Measurements from ENCODE around the gene MEX3D.
"Not testable (repeated sequence)": the region's sequence is repeated elsewhere in the genome, so short reads cannot be mapped to it uniquely, and the experiment has no call there.

MEX3D gene

DNA sequence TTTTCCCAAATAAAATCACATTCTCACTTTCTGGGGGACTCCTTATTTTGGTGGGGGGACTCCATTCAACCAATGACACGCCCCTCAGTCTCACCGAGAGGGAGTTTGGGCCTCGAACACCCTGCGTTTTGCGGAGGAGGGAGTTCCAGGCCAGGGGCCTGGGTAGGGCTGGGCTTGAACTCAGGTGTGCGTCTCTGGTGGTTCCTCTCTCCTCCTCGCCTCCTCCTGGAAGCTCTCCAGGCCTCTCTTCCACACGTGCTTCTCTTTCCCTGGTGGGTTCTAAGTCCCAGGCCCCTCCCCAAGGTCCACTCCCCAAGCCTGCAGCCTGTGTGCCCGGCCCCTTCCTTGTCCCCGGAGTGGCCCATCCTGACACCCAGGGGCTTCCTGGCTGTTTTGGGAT lies 14.7 kb downstream of the MEX3D start:
- ChIA-PET CTCF (no interaction called here), POLR2A (interaction anchor here (1.1 kb wide), 1 partner anchor 34 kb away, joined by 3 read pairs; no protein-coding TSS in a partner anchor)
- TF ChIP-seq L3MBTL2 (conservative IDR thresholded peaks at IDR 0.05) (no peak), TARDBP (IDR thresholded peaks at IDR 0.05) (no peak)
- no peak for DNase-seq (ENCODE audit: extremely low spot score)

DNA sequence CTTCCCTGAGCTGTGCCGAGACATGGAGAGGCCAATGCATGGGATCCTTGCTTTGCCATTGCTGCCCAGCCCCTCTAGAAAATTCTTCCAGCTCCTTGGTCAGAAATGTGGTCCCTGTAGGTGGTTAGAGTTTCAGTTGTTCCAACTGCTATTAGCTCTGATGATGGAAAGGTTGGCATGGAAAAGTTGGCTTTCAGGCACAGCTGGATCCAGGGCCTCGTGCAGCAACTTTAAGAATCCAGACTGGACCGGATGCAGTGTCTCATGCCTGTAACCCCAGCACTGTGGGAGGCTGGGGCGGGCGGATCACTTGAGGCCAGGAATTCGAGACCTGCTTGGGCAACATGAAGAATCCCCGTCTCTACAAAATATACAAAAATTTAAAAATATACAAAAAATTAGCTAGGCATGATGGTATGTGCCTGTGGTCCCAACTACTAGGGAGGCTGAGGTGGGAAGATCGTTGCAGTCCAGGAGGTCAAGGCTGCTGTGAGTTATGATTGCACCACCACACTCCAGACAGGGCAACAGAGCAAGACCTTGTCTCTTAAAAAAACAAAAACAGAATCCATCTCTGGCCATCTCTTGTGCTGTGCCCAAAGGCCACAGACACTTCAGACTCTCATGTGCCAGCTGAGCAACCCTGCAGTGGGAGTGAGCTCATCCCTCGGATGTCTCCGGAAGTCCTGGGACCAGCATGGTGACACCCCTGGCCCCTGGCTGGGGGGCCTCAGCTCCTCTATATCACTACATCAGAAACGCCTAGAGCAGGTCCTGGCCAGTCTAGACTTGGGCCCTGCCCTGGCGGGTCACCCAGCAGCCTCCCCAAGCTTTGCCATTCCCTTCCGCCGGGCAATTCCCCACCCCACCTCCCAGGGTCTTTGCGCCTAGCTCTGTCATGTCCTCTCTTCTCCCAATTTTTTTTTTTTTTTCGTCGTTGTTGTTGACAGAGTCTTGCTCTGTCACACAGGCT lies 16.8 kb downstream of the MEX3D start:
- TF ChIP-seq ARNT (IDR thresholded peaks at IDR 0.05): no peak
- no peak for TF ChIP-seq HDGF (IDR thresholded peaks at IDR 0.05; ENCODE audit: borderline replicate concordance)
- DNase-seq (ENCODE audit: extremely low spot score): no peak
- ChIA-PET POLR2A (interaction anchor here (1.0 kb wide), 1 partner anchor 42 kb away, joined by 4 read pairs; no protein-coding TSS in a partner anchor), CTCF (interaction anchor here (0.6 kb wide), 1 partner anchor 216 kb away, joined by 4 read pairs; no protein-coding TSS in a partner anchor)

DNA sequence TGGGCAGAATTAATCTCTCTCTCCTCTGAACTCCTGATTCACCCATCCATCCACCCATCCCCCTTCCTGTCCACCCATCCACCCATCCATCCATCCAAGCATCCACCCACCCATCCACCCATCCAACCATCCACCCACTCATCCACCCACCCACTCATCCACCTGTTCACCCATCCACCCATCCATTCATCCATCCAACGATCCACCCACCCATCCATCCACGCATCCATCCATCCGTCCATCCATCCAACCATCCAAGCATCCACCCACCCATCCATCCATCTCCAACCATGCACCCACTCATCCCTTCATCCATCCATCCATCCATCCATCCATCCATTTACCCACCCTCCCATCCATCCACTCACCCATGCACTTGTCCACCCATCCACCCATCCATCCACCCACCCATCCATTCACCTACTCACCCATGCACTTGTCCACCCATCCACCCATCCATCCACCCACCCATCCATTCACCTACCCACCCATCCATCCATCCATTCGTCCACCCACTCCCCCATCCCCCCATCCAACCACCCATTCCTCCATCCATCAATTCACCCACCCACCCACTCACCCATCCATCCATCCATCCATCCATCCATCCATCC lies 18.7 kb downstream of the MEX3D start:
- CTCF ChIA-PET: no interaction called here
- POLR2A ChIA-PET: no interaction called here
- DNase-seq (ENCODE audit: extremely low spot score): no peak
- 0 out of 2 replicates have a peak, but pooled peaks have one; percentile 14 for TF ChIP-seq TARDBP (IDR thresholded peaks at IDR 0.05)
- no peak for TF ChIP-seq CTBP1 (IDR thresholded peaks at IDR 0.05; ENCODE audit: borderline replicate concordance)

DNA sequence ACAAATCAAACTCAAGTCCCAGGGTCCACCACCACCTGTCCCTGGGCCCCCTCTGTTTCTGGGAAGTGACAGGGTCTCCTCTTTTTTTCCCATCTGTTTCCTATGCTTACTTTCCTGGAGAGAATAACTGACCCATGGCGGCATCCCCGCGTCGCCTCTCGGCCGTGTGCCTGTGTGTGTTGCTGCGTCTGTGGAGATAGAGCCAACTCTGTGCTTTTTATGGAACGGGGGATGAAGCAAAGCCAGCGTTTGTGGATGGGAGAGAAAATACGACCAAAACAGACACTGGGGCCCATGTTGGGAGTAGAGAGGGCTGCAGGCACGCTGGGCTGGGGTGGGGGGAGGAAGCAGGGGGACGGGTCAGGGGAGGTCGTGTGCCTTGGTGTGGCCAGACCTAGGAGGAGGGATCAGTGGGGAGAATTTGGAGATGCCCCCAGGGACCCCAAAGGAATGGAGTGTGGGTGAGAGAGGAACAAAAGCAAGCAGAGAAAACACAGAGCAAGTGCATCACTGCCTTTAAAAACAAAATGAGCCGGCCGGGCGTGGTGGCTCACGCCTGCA lies 27.7 kb downstream of the MEX3D start:
- DNase-seq (ENCODE audit: extremely low spot score): no peak
- POLR2A ChIA-PET: no interaction called here
- CTCF ChIA-PET: no interaction called here

DNA sequence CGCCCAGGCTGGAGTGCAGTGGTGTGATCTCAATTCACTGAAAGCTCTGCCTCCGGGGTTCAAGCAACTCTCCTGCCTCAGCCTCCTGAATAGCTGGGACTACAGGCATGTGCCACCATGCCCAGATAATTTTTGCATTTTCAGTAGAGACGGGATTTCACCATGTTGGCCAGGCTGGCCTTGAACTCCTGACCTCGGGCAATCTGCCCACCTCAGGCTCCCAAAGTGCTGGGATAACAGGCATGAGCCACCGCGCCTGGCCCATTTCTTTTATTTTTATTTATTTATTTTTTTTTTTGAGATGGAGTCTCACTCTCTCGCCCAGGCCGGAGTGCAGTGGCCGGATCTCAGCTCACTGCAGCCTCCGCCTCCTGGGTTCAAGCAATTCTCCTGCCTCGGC lies 28.4 kb downstream of the MEX3D start:
- CTCF ChIA-PET; POLR2A ChIA-PET; DNase-seq (ENCODE audit: extremely low spot score): not testable (repeated sequence)

More for the DNA sequence above, 27.7 kb downstream of the MEX3D start:
- TF ChIP-seq ARNT (IDR thresholded peaks at IDR 0.05) (no peak), FOXK2 (IDR thresholded peaks at IDR 0.05) (no peak), BHLHE40 (IDR thresholded peaks at IDR 0.05; ENCODE audit: borderline replicate concordance) (no peak), SUZ12 (IDR thresholded peaks at IDR 0.05) (no peak), L3MBTL2 (conservative IDR thresholded peaks at IDR 0.05) (no peak)

DNA sequence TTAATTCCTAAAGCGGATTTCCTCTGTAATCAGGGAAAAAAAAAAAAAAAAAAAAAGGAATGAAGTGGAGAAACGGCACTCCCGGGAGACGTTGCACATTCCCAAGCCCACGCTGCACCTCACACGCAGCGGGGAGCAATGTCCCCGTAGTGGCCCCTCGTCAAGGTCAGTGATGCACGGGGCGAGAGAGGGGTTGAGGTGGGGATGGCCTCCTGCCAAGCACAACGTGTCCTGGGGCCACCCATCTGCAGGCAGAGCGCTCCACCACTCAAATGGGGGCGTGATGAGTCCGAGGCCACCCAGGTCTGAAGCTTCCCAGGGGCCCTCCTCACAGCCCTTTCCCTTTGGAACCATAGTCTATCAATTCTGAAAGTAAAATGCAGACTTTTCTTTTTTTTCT lies 29.1 kb downstream of the MEX3D start:
- ChIA-PET CTCF (no interaction called here), POLR2A (no interaction called here)
- TF ChIP-seq TARDBP (IDR thresholded peaks at IDR 0.05): no peak
- no peak for TF ChIP-seq FOXM1 (IDR thresholded peaks at IDR 0.05; ENCODE audit: borderline replicate concordance)
- TF ChIP-seq NFRKB (IDR thresholded peaks at IDR 0.05): no peak
- TF ChIP-seq HDGF (IDR thresholded peaks at IDR 0.05; ENCODE audit: borderline replicate concordance): no peak
- TF ChIP-seq ELF4 (IDR thresholded peaks at IDR 0.05): no peak
- no peak for TF ChIP-seq FOXK2 (IDR thresholded peaks at IDR 0.05)
- TF ChIP-seq ZNF384 (IDR thresholded peaks at IDR 0.05): no peak
- TF ChIP-seq ARNT (IDR thresholded peaks at IDR 0.05): no peak
- TF ChIP-seq L3MBTL2 (conservative IDR thresholded peaks at IDR 0.05): no peak
- no peak for TF ChIP-seq FOXA1 (IDR thresholded peaks at IDR 0.05)
- DNase-seq (ENCODE audit: extremely low spot score): no peak

DNA sequence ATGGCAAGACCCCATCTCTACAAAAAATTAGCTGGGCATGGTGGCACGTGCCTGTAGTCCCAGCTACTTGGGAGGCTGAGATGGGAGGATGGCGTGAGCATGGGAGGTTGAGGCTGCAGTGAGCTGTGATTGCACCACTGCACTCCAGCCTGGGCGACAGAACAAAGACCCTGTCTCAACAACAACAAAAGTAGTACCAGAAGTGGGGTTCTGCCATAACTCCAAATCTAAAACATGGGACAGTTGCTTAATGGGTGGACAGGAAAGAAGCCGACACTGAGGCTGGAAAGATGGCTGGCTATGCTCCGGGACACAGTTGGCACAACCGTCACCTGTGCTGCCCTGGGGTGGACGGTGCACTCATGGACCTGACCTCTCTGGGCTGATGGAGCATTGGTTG lies 32.4 kb downstream of the MEX3D start:
- CTCF ChIA-PET; DNase-seq (ENCODE audit: extremely low spot score); POLR2A ChIA-PET: not testable (repeated sequence)

DNA sequence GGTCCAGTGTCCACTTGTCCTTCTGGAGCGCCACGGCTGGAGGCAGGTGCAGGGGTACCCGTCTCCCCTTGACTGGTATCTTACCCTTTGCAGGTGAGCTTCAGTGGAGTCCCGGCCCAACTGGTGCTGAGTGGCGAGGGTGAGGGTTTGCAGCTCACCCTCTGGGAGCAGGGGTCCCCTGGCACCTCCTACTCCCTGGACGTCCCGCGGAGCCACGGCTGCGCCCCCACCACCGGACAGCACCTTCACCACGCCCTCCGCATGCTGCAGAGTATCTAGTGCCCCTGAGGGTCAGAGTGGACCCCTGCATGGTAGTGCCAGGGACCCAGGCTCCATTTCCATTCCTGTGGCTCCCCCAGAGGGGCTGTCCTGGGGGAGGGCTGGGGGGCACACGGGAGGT lies 33.2 kb downstream of the MEX3D start:
- ChIA-PET POLR2A (no interaction called here), CTCF (no interaction called here)
- DNase-seq (ENCODE audit: extremely low spot score): no peak
- TF ChIP-seq ARNT (IDR thresholded peaks at IDR 0.05): no peak
- TF ChIP-seq, protein P1, sequence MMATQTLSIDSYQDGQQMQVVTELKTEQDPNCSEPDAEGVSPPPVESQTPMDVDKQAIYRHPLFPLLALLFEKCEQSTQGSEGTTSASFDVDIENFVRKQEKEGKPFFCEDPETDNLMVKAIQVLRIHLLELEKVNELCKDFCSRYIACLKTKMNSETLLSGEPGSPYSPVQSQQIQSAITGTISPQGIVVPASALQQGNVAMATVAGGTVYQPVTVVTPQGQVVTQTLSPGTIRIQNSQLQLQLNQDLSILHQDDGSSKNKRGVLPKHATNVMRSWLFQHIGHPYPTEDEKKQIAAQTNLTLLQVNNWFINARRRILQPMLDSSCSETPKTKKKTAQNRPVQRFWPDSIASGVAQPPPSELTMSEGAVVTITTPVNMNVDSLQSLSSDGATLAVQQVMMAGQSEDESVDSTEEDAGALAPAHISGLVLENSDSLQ (IDR thresholded peaks at IDR 0.05): no peak
- TF ChIP-seq FOXM1 (IDR thresholded peaks at IDR 0.05; ENCODE audit: borderline replicate concordance): no peak
- no peak for TF ChIP-seq FOXA1 (IDR thresholded peaks at IDR 0.05)
- no peak for TF ChIP-seq SP1 (IDR thresholded peaks at IDR 0.05)
- TF ChIP-seq BHLHE40 (IDR thresholded peaks at IDR 0.05; ENCODE audit: borderline replicate concordance): no peak
- no peak for TF ChIP-seq HDGF (IDR thresholded peaks at IDR 0.05; ENCODE audit: borderline replicate concordance)

Data from HEK293T (cell line).